WERI-Rb-1 (cell line): ENCODE results near the gene GPR161.

Experiments used
- DNase-seq: peaks from one replicate; pipeline ENCODE4 v3.0.0-alpha.2; 2020
- H3K27ac ChIP-seq: fragments of 250-450 bp; sonication (Bioruptor Pico); 2 replicates; pipeline ENCODE4 v1.5.1; 2020; ENCODE audit warnings: mild to moderate bottlenecking, moderate library complexity
- H3K27me3 ChIP-seq: fragments of 250-450 bp; sonication (Bioruptor Pico); 2 replicates; pipeline ENCODE4 v1.5.1; 2021; ENCODE audit warnings: mild to moderate bottlenecking, low read depth, moderate library complexity; ENCODE audit not compliant: insufficient read depth, severe bottlenecking
- H3K36me3 ChIP-seq: fragments of 250-450 bp; sonication (Bioruptor Pico); 2 replicates; pipeline ENCODE4 v1.5.1; 2020; ENCODE audit warnings: mild to moderate bottlenecking, moderate library complexity
- H3K4me3 ChIP-seq: 2 replicates; pipeline ENCODE4 v1.5.1; 2011; ENCODE audit warnings: low read depth, mild to moderate bottlenecking, control low read depth, low read length
- H3K9me3 ChIP-seq: fragments of 250-450 bp; sonication (Bioruptor Pico); 2 replicates; pipeline ENCODE4 v1.5.1; 2021; ENCODE audit warnings: mild to moderate bottlenecking, moderate library complexity; ENCODE audit not compliant: severe bottlenecking
- CTCF ChIP-seq: IDR thresholded peaks from 2 replicates; pipeline ENCODE4 v1.5.1; 2011; ENCODE audit warnings: low read depth, mild to moderate bottlenecking, control low read depth, inconsistent platforms, low read length

GPR161 gene

GRCh38 chr1:168032029-168032428, 104.7 kb downstream of the GPR161 start:
- Histone ChIP-seq H3K36me3 (no peaks in the 10 kb centered on the region), H3K9me3 (no peaks in the 10 kb centered on the region), H3K4me3 (no peak overlapping the region), H3K27ac (no peak overlapping the region), H3K27me3 (no peaks in the 10 kb centered on the region)
- no peak for DNase-seq
- TF ChIP-seq CTCF: no peak

GRCh38 chr1:168031627-168032026, 105.1 kb downstream of the GPR161 start:
- H3K27me3 ChIP-seq: no peaks in the 10 kb centered on the region
- no peaks in the 10 kb centered on the region for H3K36me3 ChIP-seq
- no peak for TF ChIP-seq CTCF
- no peak for DNase-seq
- no peaks in the 10 kb centered on the region for H3K9me3 ChIP-seq
- H3K4me3 ChIP-seq: no peak overlapping the region
- no peak overlapping the region for H3K27ac ChIP-seq

- Histone ChIP-seq H3K27me3 (no peaks in the 10 kb centered on the region), H3K27ac (no peak overlapping the region), H3K36me3 (no peaks in the 10 kb centered on the region), H3K9me3 (no peaks in the 10 kb centered on the region), H3K4me3 (no peak overlapping the region)
- no peak for DNase-seq
- TF ChIP-seq CTCF: no peak
Observed at GRCh38 chr1:168031198-168031597, 105.5 kb downstream of the GPR161 start.
